ENCODE data around the gene COL9A1. TPM values are rescaled to one million over a fixed set of nuclear protein-coding genes. Genes with fewer than 3 reads are reported as not detected.

COL9A1 gene
- total RNA-seq, 1 experiment from 2014 or later: 7.8 TPM

- Histone ChIP-seq H3K4me2 (ENCODE audit: insufficient read depth, insufficient read length, low read length) (no peak overlapping the region), H3K23ac (ENCODE audit: insufficient read length, low read depth, low read length) (no peak overlapping the region), H4K91ac (ENCODE audit: insufficient read length, low read depth, low read length) (no peak overlapping the region), H2BK20ac (ENCODE audit: low read depth, low read length, poor library complexity, severe bottlenecking) (no peak overlapping the region), H4K20me1 (ENCODE audit: control insufficient read depth, insufficient read depth, insufficient read length) (no peaks in the 10 kb centered on the region), H2BK15ac (ENCODE audit: low read depth, low read length) (no peak overlapping the region), H2AFZ (ENCODE audit: low read length) (no peak overlapping the region), H3K14ac (ENCODE audit: insufficient read depth, low read length) (no peak overlapping the region), H3K4ac (ENCODE audit: low read depth, low read length) (no peak overlapping the region), H3K27me3 (ENCODE audit: insufficient read depth, low read length) (no peaks in the 10 kb centered on the region), H3K18ac (ENCODE audit: insufficient read length, low read depth, low read length) (no peak overlapping the region), H3K79me2 (ENCODE audit: insufficient read depth, low read length) (no peaks in the 10 kb centered on the region), H2BK12ac (ENCODE audit: insufficient read length, low read depth, low read length) (no peak overlapping the region), H3T11ph (ENCODE audit: low read length) (no peak overlapping the region), H2BK5ac (ENCODE audit: insufficient read length, low read length) (no peak overlapping the region), H3K9ac (ENCODE audit: extremely low read depth, insufficient read length, low read length) (no peak overlapping the region), H4K5ac (ENCODE audit: insufficient read length, low read depth, low read length) (no peak overlapping the region), H3K56ac (ENCODE audit: insufficient read length, low read depth, low read length) (no peak overlapping the region), H2BK120ac (ENCODE audit: low read depth, low read length, poor library complexity, severe bottlenecking) (no peak overlapping the region), H3K9me3 (ENCODE audit: control insufficient read depth, low read depth, low read length) (no peaks in the 10 kb centered on the region), H2AK5ac (ENCODE audit: insufficient read length, low read length) (no peak overlapping the region), H3K27ac (ENCODE audit: insufficient read length, low read depth, low read length) (no peak overlapping the region), H3K23me2 (ENCODE audit: insufficient read length, low read depth, low read length, poor library complexity, severe bottlenecking) (no peaks in the 10 kb centered on the region), H4K8ac (replicated peaks; ENCODE audit: insufficient read length, low read depth, low read length) (no peak overlapping the region), H3K4me1 (ENCODE audit: insufficient read depth, low read length) (no peaks in the 10 kb centered on the region), H3K79me1 (ENCODE audit: insufficient read depth, low read depth, low read length, poor library complexity, severe bottlenecking) (no peaks in the 10 kb centered on the region)
- no peak for DNase-seq
- H3K27ac Mint-ChIP-seq: no peak overlapping the region
- no peaks in the 10 kb centered on the region for H3K4me1 Mint-ChIP-seq
- WGBS (ENCODE audit: extremely low coverage, insufficient read length, low lambda C conversion rate): no CpG with 5 or more reads among the region's 2 CpGs
- no peaks in the 10 kb centered on the region for H3K9me3 Mint-ChIP-seq
- peak; percentile 59 for TF ChIP-seq CTCF (conservative IDR thresholded peaks at IDR 0.05)
- H3K36me3 Mint-ChIP-seq (ENCODE audit: insufficient read depth in 1 of 3, low read depth in 3 of 3): no peaks in the 10 kb centered on the region
- no peak overlapping the region for H3K4me3 Mint-ChIP-seq
- H3K27me3 Mint-ChIP-seq (ENCODE audit: low read depth): no peaks in the 10 kb centered on the region
These were observed 92.4 kb downstream of the COL9A1 start for GRCh38 chr6:70210462-70210861.

All from H9 (cell line).